SHP77 (cell line): ENCODE data around the gene GM2A.

Experiments
- DNase-seq, 2 experiments: peaks; one replicate each; lab custom pipeline; 2025; lab: John Stamatoyannopoulos, UW

GM2A gene

DNA sequence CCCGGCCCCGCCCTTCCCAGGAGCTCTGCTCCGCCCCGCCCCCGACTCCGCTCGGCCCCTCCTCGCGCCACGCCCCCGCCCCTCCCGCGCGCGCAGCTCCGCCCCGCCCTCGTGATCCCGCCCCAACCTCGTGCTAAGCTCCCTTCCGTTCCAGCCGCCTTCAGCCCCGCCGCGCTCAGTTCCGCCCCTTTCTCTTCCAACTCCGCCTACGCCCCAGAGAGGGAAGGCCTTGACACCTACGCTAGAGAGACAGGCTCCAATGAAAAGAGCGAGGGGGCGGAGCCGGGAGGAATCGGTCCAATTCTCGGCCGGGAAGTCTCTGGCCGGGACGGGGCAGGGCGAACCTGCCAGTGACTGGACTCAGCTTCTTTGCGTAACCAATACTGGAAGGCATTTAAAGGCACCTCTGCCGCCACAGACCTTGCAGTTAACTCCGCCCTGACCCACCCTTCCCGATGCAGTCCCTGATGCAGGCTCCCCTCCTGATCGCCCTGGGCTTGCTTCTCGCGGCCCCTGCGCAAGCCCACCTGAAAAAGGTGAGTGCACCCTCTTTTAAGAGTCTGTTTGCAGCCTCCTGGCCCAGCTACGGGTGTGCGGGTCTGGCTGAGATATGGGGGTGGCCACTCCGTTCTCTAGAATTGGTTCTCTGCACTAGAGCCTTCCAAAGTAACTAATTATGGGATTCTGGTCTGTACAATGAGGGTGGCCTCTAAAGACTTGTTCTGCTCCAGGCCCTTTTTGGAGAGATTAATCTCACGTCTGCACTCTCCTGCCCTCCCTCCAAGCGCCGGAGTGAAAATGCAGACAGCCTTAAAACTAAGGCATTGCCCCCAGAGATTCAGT is at the start of gene GM2A:
Gene GM2A, plus strand, starts transcription at position 424 of the 843 bp plus-strand sequence. Its CDS starts 32 bp downstream, at position 456.
- DNase-seq, result peak; percentile 95 to 98

DNA sequence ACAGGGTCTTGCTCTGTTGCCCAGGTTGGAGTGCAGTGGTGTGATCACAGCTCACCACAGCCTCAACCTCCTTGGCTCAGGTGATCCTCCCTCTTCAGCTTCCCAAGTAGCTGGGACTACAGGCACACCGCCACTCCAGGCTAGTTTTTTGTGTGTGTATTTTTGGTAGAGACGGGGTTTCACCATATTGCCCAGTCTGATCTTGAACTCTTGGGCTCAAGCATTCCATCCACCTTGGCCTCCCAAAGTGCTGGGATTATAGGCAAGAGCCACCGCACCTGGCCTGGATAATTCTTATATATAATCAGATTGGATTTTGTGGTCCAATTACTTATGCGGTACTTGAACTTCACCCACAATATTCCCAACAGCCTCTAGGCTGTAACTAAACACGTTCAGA is 48.9 kb upstream of the GM2A start:
- DNase-seq, result no peak

DNA sequence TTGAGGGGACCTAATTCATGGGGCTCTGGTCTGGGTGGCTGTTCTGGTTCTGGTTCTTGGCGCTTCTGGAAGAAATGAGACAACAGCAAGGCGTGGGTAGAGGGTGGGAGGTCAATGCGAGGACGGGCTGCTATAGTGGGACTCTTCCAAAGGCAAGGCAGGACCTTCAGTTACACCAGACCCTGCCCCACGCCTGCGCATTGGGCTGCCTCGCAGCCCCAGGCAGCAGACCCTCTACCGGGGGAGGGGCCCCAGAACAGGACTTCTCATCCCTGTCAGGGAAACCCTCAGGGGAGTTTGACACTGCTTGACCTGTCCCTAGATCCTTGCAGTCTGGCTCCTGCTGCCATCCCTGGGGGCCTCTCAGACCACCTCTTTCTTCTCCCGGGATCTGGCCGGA is 47.6 kb upstream of the GM2A start:
- DNase-seq, result no peak

DNA sequence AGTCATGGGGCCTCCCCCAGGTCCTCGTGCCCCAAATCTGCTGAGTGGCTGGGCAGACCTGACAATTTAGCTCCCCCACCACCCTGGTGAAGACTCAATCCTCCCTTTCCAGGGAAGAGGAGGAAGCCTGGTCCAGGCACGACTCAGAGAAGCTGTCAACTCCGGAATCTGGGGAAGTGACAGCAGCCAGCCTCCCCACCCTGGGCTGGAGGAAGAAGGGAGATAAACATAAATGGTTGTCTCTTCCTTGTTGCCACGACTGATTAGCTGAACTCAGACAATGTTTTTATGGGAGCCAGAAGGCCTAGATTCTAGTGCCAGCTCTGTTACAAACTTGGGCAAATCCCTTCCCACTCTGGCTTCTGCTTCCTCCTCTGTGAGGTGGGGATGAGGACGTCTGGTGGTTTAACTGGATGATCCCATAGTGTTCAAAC is 44.5 kb upstream of the GM2A start:
- DNase-seq, result no peak

- no peak for DNase-seq
These were observed 40.6 kb upstream of the GM2A start for GRCh38 chr5:151212406-151212798.

DNA sequence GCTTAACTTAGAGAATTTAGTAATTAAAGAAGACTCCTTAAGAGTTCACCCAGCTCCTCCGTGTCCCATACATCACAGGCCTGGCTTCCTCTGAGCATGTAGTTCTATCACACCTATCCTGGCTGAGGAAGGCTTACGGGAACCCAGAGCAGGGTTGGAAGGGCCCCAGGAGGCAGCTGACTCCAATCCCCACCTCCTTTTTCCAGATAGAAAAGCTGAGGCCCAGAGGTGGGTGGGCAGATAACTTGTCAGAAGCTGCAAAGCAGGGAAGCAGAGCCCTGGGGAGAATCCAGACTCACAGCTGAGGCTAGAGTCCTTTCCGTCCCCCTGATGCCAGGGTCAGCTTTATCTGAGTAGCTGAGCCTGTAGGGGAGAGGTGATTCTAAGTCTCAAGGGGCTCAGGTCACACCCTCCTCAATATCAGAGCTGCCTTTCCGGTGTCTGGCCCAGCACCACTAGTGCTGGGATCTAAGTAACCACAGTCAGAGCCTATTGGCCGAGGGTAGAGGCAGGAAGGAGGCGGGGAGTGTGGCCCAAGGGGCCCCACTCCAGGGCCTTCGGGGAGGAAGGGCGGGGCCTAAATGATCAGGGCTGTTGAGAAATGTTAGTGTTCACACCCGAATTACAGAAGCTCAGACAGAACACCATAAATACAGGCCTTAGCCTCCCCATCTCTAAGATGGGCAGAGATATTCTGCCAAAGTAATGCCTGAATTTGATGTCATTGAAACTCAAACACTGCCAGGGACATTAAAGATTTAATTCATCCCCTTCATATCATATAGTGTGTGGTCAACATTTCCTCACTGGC is 39.0 kb upstream of the GM2A start:
- DNase-seq, result no peak

DNA sequence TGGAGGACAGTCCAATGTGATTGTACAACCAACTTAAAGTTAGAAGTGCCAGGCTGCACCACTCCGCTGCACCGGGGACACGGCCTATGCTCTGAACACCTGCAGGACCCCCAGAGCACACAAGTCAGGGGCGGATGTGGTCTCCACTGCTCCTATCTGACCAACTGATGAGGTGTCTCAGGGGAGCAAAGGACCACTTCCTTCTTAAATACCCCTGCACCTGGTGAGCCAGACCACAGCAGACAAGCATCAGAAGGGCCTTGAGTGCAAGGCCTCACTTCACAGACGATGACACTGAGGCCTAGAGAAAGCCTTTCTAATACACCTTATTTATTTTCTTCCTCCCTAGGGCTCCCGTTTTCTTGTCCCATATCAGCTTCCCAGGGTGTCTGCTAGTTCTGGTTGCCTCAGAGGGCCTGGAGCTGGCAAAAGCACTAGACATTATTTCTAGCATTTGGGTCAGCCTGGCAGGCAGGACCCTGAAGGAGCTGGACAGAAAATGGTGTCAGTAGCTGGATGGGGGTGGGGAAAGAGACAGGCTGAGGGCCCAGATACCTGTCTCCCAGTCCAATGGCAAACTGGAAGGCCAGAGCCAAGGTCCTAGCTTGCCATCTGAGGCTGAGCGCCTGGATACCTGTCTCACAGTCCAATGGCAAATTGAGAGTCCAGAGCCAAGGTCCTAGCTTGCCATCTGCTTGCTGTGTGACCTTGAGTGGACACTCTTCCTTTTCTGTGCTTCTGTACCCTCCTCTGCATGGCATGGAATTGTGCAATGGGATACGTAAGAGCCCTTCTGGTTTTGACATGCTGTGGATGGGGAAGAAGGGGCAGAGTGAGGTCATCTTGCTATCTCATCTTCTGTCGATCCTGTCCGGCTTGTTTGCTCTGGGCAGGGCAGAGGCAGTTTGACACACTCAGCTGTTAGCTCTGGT is 38.1 kb upstream of the GM2A start:
- no peak for DNase-seq

DNA sequence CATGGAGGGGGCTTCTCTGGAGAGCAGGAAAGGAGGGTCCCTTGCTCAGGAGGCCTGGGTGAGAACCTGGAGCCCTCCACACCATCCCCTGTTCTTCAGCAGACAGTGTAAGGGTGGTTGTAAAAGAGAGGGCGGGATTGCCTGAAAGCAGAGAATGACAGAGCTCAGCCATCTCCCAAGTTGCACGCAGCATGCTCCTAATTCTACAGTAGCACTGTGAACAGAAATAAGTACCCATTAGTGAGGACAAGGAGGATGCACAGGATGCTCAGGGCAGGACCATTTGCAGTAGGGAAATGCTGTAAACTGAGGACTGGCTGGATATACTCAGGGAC is 37.5 kb upstream of the GM2A start:
- no peak for DNase-seq

DNA sequence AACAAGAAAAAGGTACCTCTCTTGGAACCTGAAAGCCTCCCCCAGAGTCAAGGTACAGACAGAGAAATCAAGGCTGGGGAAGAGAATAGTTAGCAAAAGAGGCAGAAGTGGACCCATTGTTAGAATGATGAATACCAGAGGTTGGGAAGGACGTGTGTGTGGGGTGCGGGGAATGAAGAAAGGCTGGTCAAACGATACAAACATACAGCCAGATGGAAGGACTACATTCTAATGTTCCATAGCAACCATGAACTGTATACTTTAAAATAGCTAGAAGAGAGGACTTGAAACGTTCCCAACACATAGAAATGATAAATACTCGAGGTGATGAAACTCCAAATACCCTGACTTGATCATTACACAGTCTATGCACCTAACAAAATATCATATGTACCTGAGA is 36.2 kb upstream of the GM2A start:
- DNase-seq, result no peak

- no peak for DNase-seq
These were observed 34.8 kb upstream of the GM2A start for GRCh38 chr5:151218177-151218576.

DNA sequence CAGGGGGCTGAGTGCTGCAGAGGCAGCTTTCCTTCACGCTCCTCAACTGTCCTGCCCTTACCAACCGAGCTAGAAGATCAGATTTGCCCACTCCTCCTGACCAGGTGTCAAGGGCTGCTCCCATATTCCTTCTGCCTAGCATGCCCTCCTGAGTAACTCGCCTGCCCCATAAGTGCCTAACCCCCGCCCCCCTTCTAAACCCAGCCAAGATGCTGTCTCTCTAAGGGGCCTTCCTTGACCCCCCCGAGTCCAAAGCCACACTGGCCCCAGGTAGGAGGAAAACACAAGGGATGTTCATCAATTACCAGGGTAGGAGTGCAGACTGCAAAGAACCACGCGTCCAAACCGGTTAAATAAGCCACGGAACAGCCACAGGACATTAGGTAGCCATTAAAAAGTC is 33.8 kb upstream of the GM2A start:
- no peak for DNase-seq

DNA sequence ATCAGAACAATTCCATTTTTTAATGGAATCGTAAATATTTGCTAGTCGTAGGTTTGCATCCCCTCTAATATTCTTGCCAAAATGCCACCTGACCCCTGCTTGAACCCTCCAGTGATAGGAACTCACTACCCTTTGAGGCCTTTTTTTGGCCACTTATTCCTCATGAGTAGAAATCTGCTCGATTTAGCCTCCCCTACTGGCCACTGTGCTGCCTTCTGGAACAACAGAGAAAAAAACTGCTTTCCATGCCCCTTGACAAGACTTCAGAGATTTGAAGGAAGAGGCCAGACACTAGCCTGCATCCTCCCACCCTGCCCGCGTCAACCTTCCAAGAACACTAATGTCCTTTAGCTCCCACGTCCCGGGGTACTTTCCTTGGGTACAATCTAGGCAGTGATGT is 33.2 kb upstream of the GM2A start:
- no peak for DNase-seq

GRCh38 chr5:151221574-151221973 is 31.4 kb upstream of the GM2A start:
- DNase-seq, result no peak

- no peak for DNase-seq
These were observed 30.8 kb upstream of the GM2A start for GRCh38 chr5:151222054-151222789.

DNA sequence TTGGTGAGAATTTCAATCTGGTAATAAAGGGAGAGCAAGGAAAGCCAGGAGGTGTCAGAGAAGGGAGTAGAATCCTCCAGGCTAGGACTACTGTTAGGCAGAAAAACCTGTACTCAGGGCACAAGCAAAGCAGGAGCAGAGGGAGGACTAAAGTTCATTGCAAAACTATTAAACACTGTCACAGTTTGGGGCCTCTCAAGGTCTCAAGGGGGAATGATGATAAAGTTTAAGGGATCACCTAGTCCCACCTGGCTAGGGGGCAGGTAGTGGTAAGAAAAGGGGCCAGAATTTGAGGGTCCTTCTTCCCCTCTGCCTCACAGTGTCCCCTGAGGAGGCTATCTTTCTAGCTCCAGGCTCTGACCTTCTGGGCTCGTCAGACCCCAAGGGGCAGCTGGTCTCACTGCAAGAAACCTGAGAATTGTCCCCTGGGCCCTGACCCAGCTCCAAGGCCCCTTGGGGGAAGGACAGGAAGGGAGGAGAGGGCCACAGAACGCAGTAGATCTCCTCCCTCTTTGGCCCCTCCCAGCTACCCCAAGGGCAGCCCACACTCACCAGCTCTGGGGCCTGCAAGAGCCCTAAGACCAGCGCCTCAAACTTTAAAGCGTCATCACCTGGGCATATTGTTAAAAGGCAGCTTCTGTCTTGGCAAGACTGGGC is 30.1 kb upstream of the GM2A start:
- DNase-seq, result no peak

DNA sequence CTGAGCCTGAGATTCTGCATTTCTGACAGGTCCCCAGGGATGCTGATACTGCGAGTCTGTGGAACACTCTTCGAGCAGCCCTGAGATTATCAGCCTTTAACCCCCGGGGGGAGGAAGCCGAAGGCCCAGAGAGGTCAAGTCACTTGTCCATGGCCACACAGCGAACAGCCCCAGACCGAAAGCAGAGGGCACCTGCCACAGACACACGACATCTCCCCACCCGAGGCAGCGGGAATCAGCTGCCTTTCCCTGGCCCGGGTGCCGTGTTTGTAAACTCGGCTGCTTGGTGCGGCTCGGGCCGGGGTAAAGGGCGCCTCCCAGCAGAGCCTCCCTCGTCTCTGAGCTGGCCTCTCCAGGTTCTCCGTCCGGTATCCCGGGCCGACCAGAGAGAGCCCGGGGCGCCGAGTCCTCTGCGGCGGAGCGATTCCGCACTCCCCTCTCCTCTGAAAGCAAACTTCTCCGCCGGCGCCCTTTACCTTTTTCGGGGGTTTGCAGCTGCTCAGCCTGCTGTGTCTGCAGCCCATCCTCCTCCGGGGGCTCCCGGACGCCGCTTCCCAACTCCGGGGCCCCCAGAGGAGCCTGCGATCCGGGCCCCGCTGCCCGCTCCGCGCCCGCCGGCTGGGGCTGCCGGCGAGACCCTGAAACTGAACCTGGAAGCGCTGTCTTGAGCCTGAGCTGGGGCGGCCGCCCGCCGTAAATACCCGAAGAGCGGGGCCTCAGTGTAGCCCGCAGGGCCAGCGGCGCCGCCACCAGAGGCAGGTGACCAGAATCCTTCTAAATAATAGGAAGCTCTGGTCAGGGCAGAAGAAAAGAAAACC is 29.3 kb upstream of the GM2A start, which contains the start of gene CCDC69:
Gene CCDC69, minus strand, starts transcription at position 646 of the 818 bp plus-strand sequence. Its CDS starts 122 bp downstream, at position 524.
- peak; percentile 25 to 46 for DNase-seq

GRCh38 chr5:151224372-151224771 is 28.6 kb upstream of the GM2A start:
- no peak for DNase-seq

DNA sequence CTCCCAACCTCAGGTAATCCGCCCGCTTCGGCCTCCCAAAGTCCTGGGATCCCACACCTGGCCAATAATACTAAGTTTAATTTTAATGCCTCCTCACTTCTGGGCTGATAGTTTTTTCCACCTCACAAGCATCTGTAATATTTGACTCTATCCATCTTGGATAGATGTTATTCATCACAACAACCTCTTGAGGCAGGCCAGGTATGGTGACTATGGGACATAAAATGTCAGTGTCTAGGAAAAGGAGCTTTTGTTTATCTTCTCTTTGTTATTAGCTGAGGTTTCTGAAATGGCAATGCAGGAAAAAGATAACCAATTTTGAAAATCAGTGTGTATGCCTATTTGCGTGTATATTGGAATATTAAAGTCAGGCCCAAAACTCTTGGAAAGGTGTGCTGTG is 27.9 kb upstream of the GM2A start:
- DNase-seq, result no peak

DNA sequence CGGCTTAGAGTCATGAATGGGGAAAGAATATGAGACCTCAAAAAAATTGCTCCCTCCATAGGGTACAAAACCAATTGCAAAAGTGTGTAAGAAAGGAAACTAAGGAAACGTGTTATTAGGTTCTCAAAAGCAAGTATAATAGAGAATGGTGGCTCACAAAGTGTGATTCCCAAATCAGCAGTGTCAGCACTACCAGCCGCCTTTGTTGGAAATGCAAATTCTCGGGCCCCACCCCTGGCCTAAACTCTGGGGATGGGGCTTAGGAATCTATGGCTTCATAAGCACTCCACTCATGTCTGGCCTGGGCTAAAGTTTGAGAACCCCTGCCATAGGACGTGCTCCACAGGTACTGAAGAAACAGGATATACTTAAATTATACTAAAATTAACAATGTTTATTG is 27.5 kb upstream of the GM2A start:
- DNase-seq, result no peak

GRCh38 chr5:151227918-151228447 is 25.0 kb upstream of the GM2A start:
- no peak for DNase-seq
